Cardiac fibroblast (primary cell): Measurements from ENCODE around the gene PARD3B.

Source experiments
- DNase-seq, 2 donors: peaks; one replicate each; pipeline versions ENCODE4 v3.0.0 to v3.0.0-alpha.2; 2010; ENCODE audit warnings: low read depth in 2 of 2
- H3K4me3 ChIP-seq, 2 donors: replicated peaks in 1 of 2; 1 replicate in 1 of 2; 2 replicates in 1 of 2; pipeline ENCODE4 v1.5.1; 2011; ENCODE audit warnings: low read depth in 2 of 2, low read length in 2 of 2, mild to moderate bottlenecking in 2 of 2, moderate library complexity in 1 of 2
- CTCF ChIP-seq: IDR thresholded peaks from one replicate; pipeline ENCODE4 v1.5.1; 2011; ENCODE audit warnings: low read depth, mild to moderate bottlenecking, low read length, inconsistent platforms

The PARD3B gene

GRCh38 chr2:205086662-205087061 lies 541.4 kb downstream of the PARD3B start:
- no peak for DNase-seq
- TF ChIP-seq CTCF, result no peak
- no peak overlapping the region for H3K4me3 ChIP-seq

GRCh38 chr2:205087862-205088261 lies 542.6 kb downstream of the PARD3B start:
- no peak for DNase-seq

GRCh38 chr2:205089958-205090357 lies 544.7 kb downstream of the PARD3B start:
- no peak overlapping the region for H3K4me3 ChIP-seq
- no peak for DNase-seq
- TF ChIP-seq CTCF, result no peak

More at GRCh38 chr2:205087862-205088261, 542.6 kb downstream of the PARD3B start:
- no peak overlapping the region for H3K4me3 ChIP-seq
- no peak for TF ChIP-seq CTCF

- no peak for TF ChIP-seq CTCF
- no peak overlapping the region for H3K4me3 ChIP-seq
- DNase-seq, result no peak
These were observed 546.1 kb downstream of the PARD3B start for GRCh38 chr2:205091411-205091810.

- no peak overlapping the region for H3K4me3 ChIP-seq
- DNase-seq, result no peak
- TF ChIP-seq CTCF, result no peak
These were observed 548.8 kb downstream of the PARD3B start for GRCh38 chr2:205094031-205094430.

GRCh38 chr2:205103699-205104098 lies 558.4 kb downstream of the PARD3B start:
- no peak overlapping the region for H3K4me3 ChIP-seq
- no peak for TF ChIP-seq CTCF
- DNase-seq, result no peak

- no peak overlapping the region for H3K4me3 ChIP-seq
- no peak for DNase-seq
- TF ChIP-seq CTCF, result no peak
These were observed 562.5 kb downstream of the PARD3B start for GRCh38 chr2:205107810-205108209.
